Raji (cell line): Measurements from ENCODE around the gene USH2A.

ENCODE experiments used
- POLR2A ChIP-seq: IDR thresholded peaks from 2 replicates; pipeline ENCODE4 v1.6.1; 2011; ENCODE audit warnings: low read depth, low read length, control low read depth; ENCODE audit not compliant: insufficient read depth

USH2A gene

DNA sequence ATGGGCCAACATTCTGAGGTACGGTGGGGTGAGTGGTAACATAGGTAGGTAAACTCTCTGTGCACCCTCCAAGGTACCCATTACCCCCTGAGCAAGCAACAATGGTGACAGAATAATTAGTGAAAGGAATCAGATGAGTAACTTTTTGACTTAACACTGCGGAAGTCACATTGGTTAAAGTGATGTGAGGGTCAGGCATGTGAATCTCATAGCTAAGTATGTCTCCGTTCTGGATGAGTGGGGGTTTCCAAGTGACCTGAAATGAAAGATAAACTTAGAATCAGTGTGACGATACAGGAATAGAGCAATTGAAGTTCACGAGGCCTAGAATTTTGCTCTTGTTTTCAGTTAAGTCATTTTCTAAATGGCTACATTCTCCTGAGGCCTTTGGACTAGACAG lies 544.4 kb downstream of the USH2A start:
- TF ChIP-seq POLR2A = no peak

DNA sequence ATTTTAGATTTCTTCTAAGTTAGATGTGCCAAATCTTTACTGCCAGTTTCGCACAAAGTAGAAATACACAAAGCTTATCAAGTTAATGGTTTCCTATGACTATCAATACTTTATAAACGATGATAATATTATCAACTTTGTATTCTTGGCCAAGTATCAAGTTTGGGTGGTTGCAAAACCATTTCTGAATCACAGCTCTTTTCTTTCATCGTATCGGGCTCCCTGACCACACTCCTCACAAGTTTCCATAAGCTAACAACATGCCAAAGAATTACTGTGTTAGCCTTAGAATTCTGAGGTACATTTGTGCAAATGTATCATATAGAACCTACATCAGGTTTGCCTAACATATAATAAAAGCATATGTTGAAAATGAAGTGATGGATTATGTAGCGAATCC lies 545.1 kb downstream of the USH2A start:
- TF ChIP-seq POLR2A = no peak

DNA sequence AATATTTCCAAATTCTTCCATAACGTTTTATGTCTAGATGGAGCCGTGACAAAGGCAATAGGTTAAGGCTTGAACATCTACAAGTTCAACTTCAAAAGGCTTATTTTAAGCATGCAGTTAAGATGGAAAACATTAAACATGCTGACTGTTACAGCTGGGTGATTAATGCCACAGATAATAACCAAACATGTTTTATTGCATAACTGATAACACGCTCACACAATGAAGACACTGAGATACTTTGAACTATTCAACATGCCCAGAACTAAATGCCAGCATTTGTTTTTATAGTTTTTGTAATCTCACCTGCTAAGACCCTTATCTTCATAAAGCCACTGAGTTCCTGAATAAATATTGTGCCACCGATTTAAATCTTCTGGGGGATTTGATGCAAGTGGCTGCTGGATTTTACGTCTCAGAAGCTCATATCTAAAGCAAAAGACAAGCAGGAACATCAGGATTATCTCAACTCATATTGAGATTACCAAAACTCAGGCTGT lies 545.7 kb downstream of the USH2A start:
- TF ChIP-seq POLR2A = no peak

GRCh38 chr1:215875712-215876111 lies 547.5 kb downstream of the USH2A start:
- no peak for TF ChIP-seq POLR2A

- TF ChIP-seq POLR2A = no peak
These were observed 548.0 kb downstream of the USH2A start for GRCh38 chr1:215875236-215875635.

GRCh38 chr1:215872658-215873057 lies 550.6 kb downstream of the USH2A start:
- no peak for TF ChIP-seq POLR2A

DNA sequence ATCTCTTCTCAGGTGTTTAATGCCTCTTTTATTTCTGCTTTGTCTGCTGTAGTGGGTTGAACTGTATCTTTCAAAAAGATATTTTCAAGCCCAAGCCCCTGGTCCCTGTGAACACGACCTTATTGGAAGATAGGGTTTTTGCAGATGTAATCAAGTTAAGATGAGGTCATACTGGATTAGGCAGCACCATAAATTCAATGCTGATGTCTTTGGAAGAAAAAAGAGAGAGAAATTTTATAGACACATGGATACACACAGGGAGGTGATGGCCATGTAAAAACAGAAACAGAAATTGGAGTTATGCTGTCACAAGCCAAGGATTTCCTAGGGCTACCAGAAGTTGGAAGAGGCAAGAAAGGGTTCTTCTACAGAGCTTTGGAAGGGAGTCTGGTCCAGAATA lies 554.7 kb downstream of the USH2A start:
- no peak for TF ChIP-seq POLR2A

DNA sequence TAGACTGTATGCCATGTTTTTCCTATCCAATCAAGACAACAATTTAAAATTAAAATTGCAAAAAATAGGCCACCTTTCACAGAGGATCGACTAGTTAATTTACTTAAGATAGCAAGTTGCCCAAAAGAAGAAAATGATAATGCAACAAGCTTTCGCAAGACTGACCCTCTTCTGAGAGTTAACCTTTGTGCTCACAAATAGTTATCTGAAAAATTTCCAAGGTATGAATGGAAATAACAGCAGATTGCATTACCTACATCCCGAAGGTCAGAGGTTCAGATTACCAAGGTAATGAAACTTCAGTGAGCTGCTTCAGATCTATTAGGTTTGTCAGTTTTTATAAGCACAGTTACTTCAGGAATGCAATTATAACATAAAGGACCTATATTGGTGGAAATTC lies 558.2 kb downstream of the USH2A start:
- TF ChIP-seq POLR2A = no peak

- TF ChIP-seq POLR2A = no peak
These were observed 559.5 kb downstream of the USH2A start for GRCh38 chr1:215863796-215864195.

DNA sequence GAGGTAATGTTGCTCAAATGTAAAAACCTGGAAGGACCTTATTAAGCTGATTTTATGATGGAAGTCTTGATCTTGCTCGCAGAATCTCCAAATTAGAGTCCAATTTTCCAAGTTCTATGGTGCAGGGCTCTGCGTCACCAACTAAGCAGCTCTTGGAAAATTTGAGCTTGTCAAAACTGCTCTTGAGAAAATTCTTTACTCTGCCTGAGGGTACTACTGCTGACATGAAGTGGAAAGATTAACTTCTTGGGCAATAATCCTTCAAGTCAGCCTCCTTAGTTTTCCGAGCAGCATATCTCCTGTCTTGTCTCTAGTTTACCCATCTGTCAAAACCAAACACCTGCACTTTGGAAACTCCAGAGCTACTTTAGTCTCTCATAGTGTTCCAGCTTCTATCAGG lies 562.4 kb downstream of the USH2A start:
- TF ChIP-seq POLR2A = no peak

DNA sequence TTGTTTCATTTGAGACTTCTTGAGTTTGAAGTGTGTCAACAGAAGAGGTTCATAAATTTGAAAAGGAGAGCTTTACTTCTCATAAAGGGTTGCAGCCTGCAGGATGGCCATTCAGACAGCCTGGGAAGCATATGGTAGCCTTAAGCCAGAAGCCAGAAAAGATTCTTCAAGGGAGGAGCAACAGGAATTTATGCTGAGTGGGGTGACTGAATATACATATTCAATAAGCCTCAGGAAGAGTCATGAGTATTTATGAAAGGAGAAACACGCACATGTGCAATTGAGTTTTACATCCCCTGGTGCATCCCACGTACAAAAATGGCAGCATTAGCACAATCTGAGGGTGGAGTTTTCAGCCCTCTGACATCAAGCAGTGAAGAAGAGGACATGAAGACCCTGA lies 565.9 kb downstream of the USH2A start:
- no peak for TF ChIP-seq POLR2A

GRCh38 chr1:215845234-215845891 lies 577.9 kb downstream of the USH2A start:
- TF ChIP-seq POLR2A = no peak

DNA sequence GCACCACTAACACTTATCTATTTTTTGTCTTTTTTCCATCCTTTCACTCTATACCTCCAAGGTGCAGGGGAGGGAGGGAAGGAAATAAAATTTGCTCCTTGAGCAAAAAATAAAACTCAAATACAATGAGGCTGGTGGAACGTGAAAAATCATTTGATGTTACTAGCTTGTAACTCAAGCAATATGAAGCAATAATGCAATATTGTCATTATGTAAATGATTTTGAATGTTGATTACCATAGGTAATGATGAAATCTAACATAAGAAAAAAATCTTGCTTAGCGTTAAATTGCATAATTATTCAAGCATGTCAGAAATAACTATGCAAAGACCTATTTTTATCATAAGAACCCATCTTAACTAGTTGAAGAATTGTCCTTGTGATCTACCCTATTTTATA lies 578.5 kb downstream of the USH2A start:
- no peak for TF ChIP-seq POLR2A

GRCh38 chr1:215844266-215844665 lies 579.0 kb downstream of the USH2A start:
- no peak for TF ChIP-seq POLR2A

- TF ChIP-seq POLR2A = no peak
These were observed 580.3 kb downstream of the USH2A start for GRCh38 chr1:215842905-215843304.

DNA sequence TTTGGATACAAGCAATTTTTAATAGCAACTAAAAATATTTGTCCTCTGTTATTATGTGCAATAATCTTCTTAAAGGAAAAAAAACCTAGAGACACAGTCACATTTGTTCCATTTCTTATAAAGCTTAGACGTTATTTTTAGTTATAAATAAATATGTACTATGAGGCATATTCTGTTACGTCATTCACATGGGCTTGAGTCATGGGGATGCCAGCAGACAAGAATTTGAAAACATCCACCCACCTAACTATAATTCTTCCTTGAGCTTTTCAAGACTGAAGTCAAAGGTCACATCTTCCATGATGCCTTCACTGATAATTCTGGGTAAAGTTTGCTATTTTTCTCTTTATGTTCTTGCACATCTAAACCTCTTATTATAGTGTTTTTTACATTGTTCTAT lies 587.3 kb downstream of the USH2A start:
- TF ChIP-seq POLR2A = no peak
